GM18511 (cell line): ENCODE data around the gene MAGI2.

Experiments
- ATAC-seq: cut with Tn5 transposase; IDR thresholded peaks from one replicate; pipeline ENCODE4 v1.9.1; 2021; ENCODE audit warnings: mild to moderate bottlenecking, moderate library complexity; ENCODE audit not compliant: unreplicated experiment

MAGI2 gene

GRCh38 chr7:79453558-79454360, at the start of gene MAGI2:
MAGI2 (minus strand) TSS chr7:79453667; CDS start chr7:79453320, 347 bp downstream.
- no peak for ATAC-seq

- ATAC-seq, result no peak
Observed at GRCh38 chr7:79502151-79502550, 48.7 kb upstream of the MAGI2 start.

- ATAC-seq, result no peak
Observed at GRCh38 chr7:79500759-79501158, 47.3 kb upstream of the MAGI2 start.

GRCh38 chr7:79497728-79498127, 44.3 kb upstream of the MAGI2 start:
- ATAC-seq, result no peak

GRCh38 chr7:79495544-79496272, 42.2 kb upstream of the MAGI2 start:
- ATAC-seq, result no peak

- no peak for ATAC-seq
Observed at GRCh38 chr7:79494046-79494445, 40.6 kb upstream of the MAGI2 start.

- ATAC-seq, result no peak
Observed at GRCh38 chr7:79489371-79489770, 35.9 kb upstream of the MAGI2 start.

- ATAC-seq, result no peak
Observed at GRCh38 chr7:79478386-79478785, 24.9 kb upstream of the MAGI2 start.

- ATAC-seq, result no peak
Observed at GRCh38 chr7:79475455-79475854, 22.0 kb upstream of the MAGI2 start.

GRCh38 chr7:79471699-79472098, 18.2 kb upstream of the MAGI2 start:
- no peak for ATAC-seq

GRCh38 chr7:79471283-79471682, 17.8 kb upstream of the MAGI2 start:
- ATAC-seq, result no peak

- ATAC-seq, result no peak
Observed at GRCh38 chr7:79465551-79465950, 12.1 kb upstream of the MAGI2 start.

GRCh38 chr7:79464051-79464450, 10.6 kb upstream of the MAGI2 start:
- no peak for ATAC-seq

GRCh38 chr7:79462390-79462789, 8.9 kb upstream of the MAGI2 start:
- no peak for ATAC-seq

- ATAC-seq, result no peak
Observed at GRCh38 chr7:79461660-79462059, 8.2 kb upstream of the MAGI2 start.

- ATAC-seq, result no peak
Observed at GRCh38 chr7:79459381-79459780, 5.9 kb upstream of the MAGI2 start.

GRCh38 chr7:79458796-79459195, 5.3 kb upstream of the MAGI2 start:
- no peak for ATAC-seq

- ATAC-seq, result no peak
Observed at GRCh38 chr7:79455173-79455790, 1.8 kb upstream of the MAGI2 start.

- no peak for ATAC-seq
Observed at GRCh38 chr7:79454361-79454960, 994 bp upstream of the MAGI2 start.

GRCh38 chr7:79453266-79453557, 255 bp downstream of the MAGI2 start:
- ATAC-seq, result no peak

- ATAC-seq, result no peak
Observed at GRCh38 chr7:79452495-79453265, 787 bp downstream of the MAGI2 start.
